GM23248 (cell line): ENCODE data around the gene SLC5A5. TPM values are rescaled to one million over a fixed set of nuclear protein-coding genes. Genes with fewer than 3 reads are reported as not detected.

Experiments used
- DNase-seq: peaks from one replicate; pipeline ENCODE4 v3.0.0-alpha.2; 2015
- H2AFZ ChIP-seq: fragments of 200-600 bp; sonication (generic); 2 replicates; pipeline ENCODE4 v1.6.1; 2016; ENCODE audit warnings: antibody characterized with exemption
- H3F3A ChIP-seq: fragments of 200-600 bp; sonication (generic); 2 replicates; pipeline ENCODE4 v1.6.1; 2016; ENCODE audit warnings: mild to moderate bottlenecking, antibody characterized with exemption, mixed run types; ENCODE audit not compliant: insufficient read depth
- H3K27ac ChIP-seq: fragments of 200-600 bp; sonication (generic); 2 replicates; pipeline ENCODE4 v1.5.1; 2016; ENCODE audit warnings: mild to moderate bottlenecking
- H3K27me3 ChIP-seq: fragments of 200-600 bp; sonication (generic); replicated peaks from 2 replicates; pipeline ENCODE4 v1.6.1; 2016; ENCODE audit warnings: mild to moderate bottlenecking; ENCODE audit not compliant: insufficient read depth
- H3K36me3 ChIP-seq: fragments of 200-600 bp; sonication (generic); 2 replicates; pipeline ENCODE4 v1.6.1; 2016; ENCODE audit warnings: low read depth, mild to moderate bottlenecking
- H3K4me1 ChIP-seq: fragments of 200-600 bp; sonication (generic); 2 replicates; pipeline ENCODE4 v1.6.1; 2016; ENCODE audit warnings: mild to moderate bottlenecking; ENCODE audit not compliant: insufficient read depth
- H3K4me2 ChIP-seq: fragments of 200-600 bp; sonication (generic); one replicate; pipeline ENCODE4 v1.6.1; 2016; ENCODE audit warnings: mild to moderate bottlenecking; ENCODE audit not compliant: unreplicated experiment
- H3K4me3 ChIP-seq: fragments of 200-600 bp; sonication (generic); 2 replicates; pipeline ENCODE4 v1.5.1; 2016; ENCODE audit warnings: mild to moderate bottlenecking
- H3K79me2 ChIP-seq: fragments of 200-600 bp; sonication (generic); 2 replicates; pipeline ENCODE4 v1.6.1; 2016; ENCODE audit warnings: mild to moderate bottlenecking; ENCODE audit not compliant: insufficient read depth
- H3K9ac ChIP-seq: fragments of 200-600 bp; sonication (generic); 2 replicates; pipeline ENCODE4 v1.6.1; 2016; ENCODE audit warnings: mild to moderate bottlenecking
- H3K9me2 ChIP-seq: fragments of 200-600 bp; sonication (generic); 2 replicates; pipeline ENCODE4 v1.6.1; 2016; ENCODE audit warnings: mixed run types, mild to moderate bottlenecking, moderate library complexity; ENCODE audit not compliant: insufficient read depth
- H3K9me3 ChIP-seq: fragments of 200-600 bp; sonication (generic); one replicate; pipeline ENCODE4 v1.6.1; 2017; ENCODE audit warnings: low read depth
- H4K20me1 ChIP-seq: fragments of 200-600 bp; sonication (generic); 2 replicates; pipeline ENCODE4 v1.6.0; 2016; ENCODE audit not compliant: insufficient read depth
- EZH2 ChIP-seq: fragments of 200-600 bp; sonication (generic); IDR thresholded peaks from 2 replicates; pipeline ENCODE4 v1.6.1; 2018; ENCODE audit warnings: antibody characterized with exemption, mild to moderate bottlenecking; ENCODE audit not compliant: insufficient read depth, poor library complexity, severe bottlenecking
- EZH2phosphoT487 ChIP-seq: fragments of 200-600 bp; sonication (generic); IDR thresholded peaks from 2 replicates; pipeline ENCODE4 v1.6.1; 2018; ENCODE audit warnings: antibody characterized with exemption, moderate library complexity, mild to moderate bottlenecking, low read depth; ENCODE audit not compliant: insufficient read depth
- WGBS, 2 experiments: methylation state at CpG; one replicate each; pipeline ENCODE4 v1.1.6; 2015 to 2017; ENCODE audit warnings: low lambda C conversion rate in 2 of 2, low coverage in 1 of 2; ENCODE audit errors: missing lambda C conversion rate in 2 of 2; 5-methylcytosine and 5-hydroxymethylcytosine counted together
- in situ Hi-C: fragments of 300-500 bp; cut with MboI; formaldehyde crosslinking; loops from 2 replicates; pipeline ENCODE4 v1.15.0; 2020
- polyA plus RNA-seq: library from polyadenylated mRNA; unstranded; fragments of >200 nt; fragmentation: Nextera tagmentation; extraction: Ambion mirVana; gene quantifications from 2 replicates; pipeline ENCODE4 v1.2.1, GENCODE V29; 2016
- total RNA-seq: library from RNA; depleted of rRNA; stranded (reverse); fragments of >200 nt; shearing (Covaris generic); gene quantifications from 2 replicates; pipeline ENCODE4 v1.2.3, GENCODE V29; 2014

Gene SLC5A5
- total and polyA plus RNA-seq, 2 experiments from 2014 or later = not detected

DNA sequence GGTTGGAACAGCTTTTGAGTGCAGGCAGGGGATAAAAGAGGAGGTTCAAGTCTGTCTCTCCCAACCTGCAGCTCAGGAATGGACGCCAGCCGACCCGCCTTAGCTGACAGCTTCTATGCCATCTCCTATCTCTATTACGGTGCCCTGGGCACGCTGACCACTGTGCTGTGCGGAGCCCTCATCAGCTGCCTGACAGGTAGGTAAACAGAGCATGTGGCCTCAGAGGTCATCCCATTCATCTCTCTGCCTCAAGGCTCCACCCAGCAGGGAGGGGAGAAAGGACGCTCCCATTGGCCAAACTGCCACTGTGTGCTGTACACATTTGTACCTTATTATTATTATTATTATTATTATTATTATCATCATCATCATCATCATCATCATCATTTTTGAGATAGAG is 16.5 kb downstream of the SLC5A5 start:
- Histone ChIP-seq H3K9me3 (no peaks in the 10 kb centered on the region), H4K20me1 (no peaks in the 10 kb centered on the region), H3F3A (no peaks in the 10 kb centered on the region), H3K9ac (no peak overlapping the region), H3K4me1 (no peaks in the 10 kb centered on the region), H3K27ac (no peak overlapping the region), H3K4me3 (no peak overlapping the region), H3K4me2 (no peak overlapping the region), H3K36me3 (no peaks in the 10 kb centered on the region), H3K9me2 (no peaks in the 10 kb centered on the region), H3K79me2 (no peaks in the 10 kb centered on the region), H2AFZ (no peak overlapping the region), H3K27me3 (no peaks in the 10 kb centered on the region)
- no peak for TF ChIP-seq EZH2phosphoT487
- no peak for TF ChIP-seq EZH2
- in situ Hi-C loops = no loop called here
- WGBS, 2 experiments = 69 to 71% methylated on average over 7 of the region's 7 CpGs
- DNase-seq = no peak

DNA sequence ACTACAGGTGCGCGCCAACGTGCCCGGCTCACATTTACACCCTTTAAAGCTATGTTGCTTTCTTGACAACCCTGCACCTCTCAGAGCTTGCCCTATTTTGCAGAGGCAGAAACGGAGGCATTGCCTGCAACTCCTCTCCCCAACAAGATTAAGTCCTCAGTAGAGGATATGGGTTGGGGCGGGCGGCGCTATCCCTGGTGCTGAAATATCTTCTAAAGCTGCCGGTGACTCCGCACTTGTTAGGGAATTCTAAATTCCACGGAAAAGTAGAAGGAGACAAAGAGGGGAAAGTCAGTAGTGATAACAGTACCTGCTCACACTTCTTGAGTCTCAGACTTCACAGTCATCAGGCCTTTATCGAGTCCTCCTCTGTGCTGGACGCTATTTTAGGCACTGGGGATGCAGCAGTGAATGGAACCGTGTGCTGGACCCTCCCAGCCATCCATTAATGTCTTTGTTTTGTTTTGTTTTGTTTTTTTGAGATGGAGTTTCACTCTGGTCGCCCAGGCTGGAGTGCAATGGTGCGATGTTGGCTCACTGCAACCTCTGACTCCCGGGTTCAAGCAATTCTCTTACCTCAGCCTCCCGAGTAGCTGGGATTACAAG is 18.0 kb downstream of the SLC5A5 start:
- no peaks in the 10 kb centered on the region for H3K36me3 ChIP-seq
- no peaks in the 10 kb centered on the region for H3F3A ChIP-seq
- WGBS, 2 experiments = 22 to 24% methylated on average over 18 of the region's 18 CpGs
- H4K20me1 ChIP-seq = no peaks in the 10 kb centered on the region
- H3K79me2 ChIP-seq = no peaks in the 10 kb centered on the region
- DNase-seq = peak; percentile 63
- no peak overlapping the region for H3K9ac ChIP-seq
- H3K27me3 ChIP-seq = no peaks in the 10 kb centered on the region
- no peak overlapping the region for H3K27ac ChIP-seq
- in situ Hi-C loops = no loop called here
- TF ChIP-seq EZH2 (no peak), EZH2phosphoT487 (no peak)
- no peak overlapping the region for H3K4me2 ChIP-seq
- H3K9me3 ChIP-seq = no peaks in the 10 kb centered on the region
- H3K9me2 ChIP-seq = no peaks in the 10 kb centered on the region
- no peaks in the 10 kb centered on the region for H3K4me1 ChIP-seq
- H2AFZ ChIP-seq = no peak overlapping the region
- H3K4me3 ChIP-seq = no peak overlapping the region

DNA sequence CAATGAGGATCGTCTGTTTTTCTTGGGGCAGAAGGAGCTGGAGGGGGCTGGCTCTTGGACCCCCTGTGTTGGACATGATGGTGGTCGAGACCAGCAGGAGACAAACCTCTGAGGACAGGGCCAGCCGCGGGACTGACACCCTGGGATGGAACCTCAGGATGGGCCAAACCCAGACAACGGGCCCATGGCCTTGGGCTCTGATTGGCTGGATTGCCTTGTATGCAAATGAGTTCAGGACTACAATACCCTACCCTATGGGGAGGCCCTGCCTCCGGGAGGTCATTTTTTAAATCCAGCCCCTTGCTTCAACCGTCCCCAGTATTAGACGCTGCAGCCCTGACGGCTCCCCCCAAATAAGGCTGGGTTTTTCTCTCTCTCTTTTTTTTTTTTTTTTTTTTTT is 22.0 kb downstream of the SLC5A5 start:
- Histone ChIP-seq H3K4me3 (no peak overlapping the region), H3K27me3 (peaks cover 9% of the 10 kb centered on the region; the same call in 1 of the 2 replicates), H4K20me1 (no peaks in the 10 kb centered on the region), H3K36me3 (no peaks in the 10 kb centered on the region), H3K27ac (no peak overlapping the region), H3F3A (no peaks in the 10 kb centered on the region), H3K4me1 (no peaks in the 10 kb centered on the region), H3K79me2 (no peaks in the 10 kb centered on the region), H3K9me3 (no peaks in the 10 kb centered on the region), H3K9me2 (no peaks in the 10 kb centered on the region), H3K4me2 (no peak overlapping the region), H2AFZ (no peak overlapping the region), H3K9ac (no peak overlapping the region)
- TF ChIP-seq EZH2 (no peak), EZH2phosphoT487 (no peak)
- in situ Hi-C loops = no loop called here
- 60 to 61% methylated on average over 9 of the region's 9 CpGs for WGBS, 2 experiments
- DNase-seq = no peak

DNA sequence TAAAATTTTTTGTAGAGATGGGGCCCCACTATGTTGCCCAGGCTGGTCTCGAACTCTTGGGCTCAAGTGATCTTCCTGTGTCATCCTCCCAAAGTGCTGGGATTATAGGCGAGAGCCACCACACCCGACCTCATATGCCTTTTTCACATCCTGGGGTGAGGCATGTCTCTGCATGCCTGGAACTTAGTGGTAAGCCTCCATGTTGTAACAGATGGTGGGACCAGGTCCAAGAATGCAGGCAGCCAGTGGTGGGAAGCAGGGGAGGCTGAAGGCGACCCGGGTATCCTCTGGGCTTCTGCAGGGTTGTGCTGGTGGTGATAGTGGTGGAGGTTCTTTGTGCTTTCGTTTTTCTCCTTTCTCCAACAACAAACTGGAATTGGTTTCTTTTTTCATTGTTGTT is 31.0 kb downstream of the SLC5A5 start:
- no peak overlapping the region for H3K27ac ChIP-seq
- H3K27me3 ChIP-seq = peaks cover 5% of the 10 kb centered on the region; the same call in 1 of the 2 replicates
- no peak overlapping the region for H3K4me3 ChIP-seq
- H3K4me2 ChIP-seq = no peak overlapping the region
- in situ Hi-C loops = no loop called here
- no peaks in the 10 kb centered on the region for H3K79me2 ChIP-seq
- H3K9me3 ChIP-seq = no peaks in the 10 kb centered on the region
- no peaks in the 10 kb centered on the region for H3K4me1 ChIP-seq
- H2AFZ ChIP-seq = no peak overlapping the region
- no peak overlapping the region for H3K9ac ChIP-seq
- H3F3A ChIP-seq = 0 out of 2 replicates have a peak, but pooled peaks cover 3% of the 10 kb centered on the region
- 20 to 21% methylated on average over 6 of the region's 6 CpGs for WGBS, 2 experiments
- no peaks in the 10 kb centered on the region for H3K9me2 ChIP-seq
- no peaks in the 10 kb centered on the region for H3K36me3 ChIP-seq
- H4K20me1 ChIP-seq = no peaks in the 10 kb centered on the region
- DNase-seq = peak; percentile 43
- TF ChIP-seq EZH2phosphoT487 (no peak), EZH2 (no peak)
